Activated B cell treated with CpG ODN at 0.5 μM for 24 hours (primary cell): Measurements from ENCODE around the gene EPSTI1. TPM values are rescaled to one million over a fixed set of nuclear protein-coding genes. Genes with fewer than 3 reads are reported as not detected.

Experiments used
- ATAC-seq: fragments of 200-7000 bp; cut with Tn5 transposase; one replicate; pipeline ENCODE4 v1.10.0; 2021; ENCODE audit warnings: low read depth, mild to moderate bottlenecking, moderate library complexity
- CTCF ChIA-PET: fragments of 350-600 bp; sonication (Branson Sonifier 250); formaldehyde crosslinking; loops from one replicate; lab custom pipeline; 2021; ENCODE audit warnings: antibody characterized with exemption; lab: Charles Lee
- POLR2A ChIA-PET: fragments of 350-600 bp; sonication (Branson Sonifier 250); formaldehyde crosslinking; loops from one replicate; lab custom pipeline; 2021; ENCODE audit warnings: antibody characterized with exemption; lab: Charles Lee
- DNase-seq: peaks from one replicate; pipeline ENCODE4 v3.0.0; 2022
- H3K27ac Mint-ChIP-seq: one replicate; pipeline ENCODE4 v1.8.0; 2020; ENCODE audit warnings: mixed read lengths
- H3K27me3 Mint-ChIP-seq: one replicate; pipeline ENCODE4 v1.8.0; 2021; ENCODE audit warnings: mixed read lengths
- H3K36me3 Mint-ChIP-seq: one replicate; pipeline ENCODE4 v1.8.0; 2021; ENCODE audit warnings: low read depth, mixed read lengths
- H3K4me1 Mint-ChIP-seq: one replicate; pipeline ENCODE4 v1.8.0; 2021; ENCODE audit warnings: mixed read lengths
- H3K4me3 Mint-ChIP-seq: one replicate; pipeline ENCODE4 v1.8.0; 2020; ENCODE audit warnings: mild to moderate bottlenecking, mixed read lengths
- H3K9me3 Mint-ChIP-seq: one replicate; pipeline ENCODE4 v1.8.0; 2020; ENCODE audit warnings: mixed read lengths
- intact Hi-C: fragments of 100-400 bp; cut with micrococcal nuclease; formaldehyde crosslinking; loops from one replicate; pipeline ENCODE4 v1.15.1; 2024
- total RNA-seq: library from RNA; stranded (reverse); gene quantifications from 2 replicates; pipeline ENCODE4 v1.2.3, GENCODE V29; 2022
- TF ChIP-seq, protein P1 (sequence below): fragments of 200-600 bp; IDR thresholded peaks from one replicate; pipeline ENCODE4 v1.8.0; 2022; ENCODE audit warnings: antibody characterized with exemption, mild to moderate bottlenecking

EPSTI1 gene
- total RNA-seq, 1 donor from 2014 or later: 32.8 TPM

DNA sequence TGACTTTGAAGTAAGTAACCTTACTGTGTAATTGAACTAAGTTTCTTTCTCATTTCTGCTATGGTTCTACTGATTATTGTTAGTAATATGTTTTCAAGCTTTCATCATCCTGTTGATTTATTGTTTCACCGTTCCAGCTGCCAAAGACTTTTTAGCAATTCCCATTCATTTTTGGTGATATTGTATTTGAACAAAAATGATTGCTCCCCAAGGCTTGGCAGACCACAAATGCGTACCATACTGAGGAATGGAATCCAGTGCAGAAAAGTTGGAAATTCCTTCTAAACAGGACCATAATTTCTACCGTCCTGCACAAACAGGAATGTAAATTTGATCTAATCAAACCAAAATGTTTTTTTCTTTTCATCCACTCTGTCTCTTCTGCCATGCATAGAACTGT, 10.7 kb downstream of the EPSTI1 start:
- H3K9me3 Mint-ChIP-seq: peaks cover 4% of the 10 kb centered on the region
- DNase-seq: no peak
- intact Hi-C loops: no loop called here
- H3K27ac Mint-ChIP-seq: no peak overlapping the region
- ChIA-PET POLR2A (interaction anchor here (0.9 to 1.3 kb wide), 2 partner anchors 9 to 11 kb away, joined by 3 to 4 read pairs; partner anchors contain the start of gene EPSTI1), CTCF (no interaction called here)
- H3K27me3 Mint-ChIP-seq: no peaks in the 10 kb centered on the region
- peaks cover 51% of the 10 kb centered on the region for H3K4me1 Mint-ChIP-seq
- H3K36me3 Mint-ChIP-seq: peaks cover 29% of the 10 kb centered on the region
- H3K4me3 Mint-ChIP-seq: no peak overlapping the region
- no peak for ATAC-seq
- TF ChIP-seq, protein P1, sequence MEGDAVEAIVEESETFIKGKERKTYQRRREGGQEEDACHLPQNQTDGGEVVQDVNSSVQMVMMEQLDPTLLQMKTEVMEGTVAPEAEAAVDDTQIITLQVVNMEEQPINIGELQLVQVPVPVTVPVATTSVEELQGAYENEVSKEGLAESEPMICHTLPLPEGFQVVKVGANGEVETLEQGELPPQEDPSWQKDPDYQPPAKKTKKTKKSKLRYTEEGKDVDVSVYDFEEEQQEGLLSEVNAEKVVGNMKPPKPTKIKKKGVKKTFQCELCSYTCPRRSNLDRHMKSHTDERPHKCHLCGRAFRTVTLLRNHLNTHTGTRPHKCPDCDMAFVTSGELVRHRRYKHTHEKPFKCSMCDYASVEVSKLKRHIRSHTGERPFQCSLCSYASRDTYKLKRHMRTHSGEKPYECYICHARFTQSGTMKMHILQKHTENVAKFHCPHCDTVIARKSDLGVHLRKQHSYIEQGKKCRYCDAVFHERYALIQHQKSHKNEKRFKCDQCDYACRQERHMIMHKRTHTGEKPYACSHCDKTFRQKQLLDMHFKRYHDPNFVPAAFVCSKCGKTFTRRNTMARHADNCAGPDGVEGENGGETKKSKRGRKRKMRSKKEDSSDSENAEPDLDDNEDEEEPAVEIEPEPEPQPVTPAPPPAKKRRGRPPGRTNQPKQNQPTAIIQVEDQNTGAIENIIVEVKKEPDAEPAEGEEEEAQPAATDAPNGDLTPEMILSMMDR: no peak

DNA sequence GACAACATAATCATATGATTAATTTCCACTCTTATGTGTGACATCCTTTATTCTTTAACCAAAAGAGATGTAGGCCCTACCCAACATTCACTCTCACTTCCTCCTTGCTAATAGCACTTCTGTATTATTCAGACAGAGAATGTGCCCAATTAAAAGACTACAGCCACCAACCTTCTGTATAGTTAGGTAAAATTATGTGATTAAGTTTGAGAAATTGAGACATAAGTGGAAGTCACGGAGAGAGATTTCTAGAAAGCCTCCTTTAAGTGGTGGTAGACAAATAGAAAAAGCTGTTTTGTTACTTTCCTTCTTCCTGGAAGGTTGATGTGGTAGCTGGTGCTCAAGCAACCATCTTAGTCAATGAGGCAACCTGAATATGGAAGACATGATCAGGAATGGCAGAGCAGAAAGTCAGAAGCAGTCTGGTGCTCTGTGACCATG, 14.8 kb downstream of the EPSTI1 start:
- H3K9me3 Mint-ChIP-seq: peaks cover 4% of the 10 kb centered on the region
- peak; percentile 97 for ATAC-seq
- peaks cover 34% of the 10 kb centered on the region for H3K36me3 Mint-ChIP-seq
- H3K4me3 Mint-ChIP-seq: peak overlapping the region; percentile 7
- CTCF ChIA-PET: no interaction called here
- H3K27ac Mint-ChIP-seq: peak overlapping the region; percentile 42
- POLR2A ChIA-PET: interaction anchor here (0.5 to 2.1 kb wide), 4 partner anchors 15 to 1297 kb away, joined by 3 to 9 read pairs (median 4); partner anchors contain the start of genes DNAJC15 and EPSTI1
- H3K4me1 Mint-ChIP-seq: peaks cover 25% of the 10 kb centered on the region
- intact Hi-C loops: loop anchor here (1.0 to 10.0 kb wide), 6 partner anchors 15 to 1665 kb away; partner anchors contain the start of genes EPSTI1 and NAA16
- no peaks in the 10 kb centered on the region for H3K27me3 Mint-ChIP-seq
- TF ChIP-seq, protein P1: no peak
- no peak for DNase-seq

DNA sequence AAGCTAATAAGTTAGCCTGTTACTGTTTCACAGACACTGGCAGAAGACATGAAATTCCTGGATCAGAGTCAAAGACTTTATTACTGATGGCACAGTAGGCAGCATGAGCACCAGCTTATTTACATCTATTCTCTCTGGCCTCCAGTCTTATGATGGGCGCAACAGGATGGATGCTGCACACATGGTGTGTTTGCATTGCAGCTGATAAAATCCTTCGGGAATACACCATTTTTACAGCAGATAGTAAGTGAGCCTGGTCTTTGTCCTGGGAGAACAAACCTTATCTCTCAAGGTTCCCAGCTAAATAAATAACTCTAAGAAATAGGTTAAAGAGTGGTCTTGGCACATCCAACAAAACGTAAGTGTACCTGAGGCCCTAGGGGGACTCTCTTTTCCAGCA, 16.0 kb downstream of the EPSTI1 start:
- H3K27me3 Mint-ChIP-seq: no peaks in the 10 kb centered on the region
- ChIA-PET CTCF (interaction anchor here (1.5 kb wide), 1 partner anchor 109 kb away, joined by 4 read pairs; no protein-coding TSS in a partner anchor), POLR2A (interaction anchor here (2.1 kb wide), 1 partner anchor 16 kb away, joined by 9 read pairs; the partner anchor contains the start of gene EPSTI1)
- intact Hi-C loops: loop anchor here (2.0 to 10.0 kb wide), 3 partner anchors 599 to 1664 kb away; partner anchors contain the start of gene NAA16
- H3K4me1 Mint-ChIP-seq: peaks cover 34% of the 10 kb centered on the region
- H3K36me3 Mint-ChIP-seq: peaks cover 27% of the 10 kb centered on the region
- no peak overlapping the region for H3K4me3 Mint-ChIP-seq
- H3K9me3 Mint-ChIP-seq: peaks cover 4% of the 10 kb centered on the region
- ATAC-seq (no peak), DNase-seq (no peak)
- H3K27ac Mint-ChIP-seq: no peak overlapping the region
- TF ChIP-seq, protein P1: no peak

DNA sequence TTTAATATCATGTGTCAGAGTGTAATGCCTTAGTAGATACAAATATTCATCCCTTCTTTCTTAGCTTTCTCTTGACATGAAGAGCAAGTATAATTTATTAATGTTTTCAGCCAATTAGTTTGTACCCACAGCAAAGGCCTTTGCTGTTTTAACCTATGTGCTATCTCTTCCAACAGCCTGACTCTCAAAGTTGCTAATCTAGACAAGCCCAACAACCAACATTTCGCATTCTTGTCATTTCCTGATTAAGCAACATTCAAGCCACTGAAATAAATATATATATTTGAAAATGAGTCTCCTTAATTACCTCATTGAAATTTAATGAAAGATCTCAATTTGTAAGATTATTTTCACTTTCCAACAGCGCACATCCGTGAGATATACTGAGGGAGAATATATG, 18.5 kb downstream of the EPSTI1 start:
- TF ChIP-seq, protein P1: no peak
- H3K36me3 Mint-ChIP-seq: peaks cover 29% of the 10 kb centered on the region
- DNase-seq: no peak
- H3K27ac Mint-ChIP-seq: no peak overlapping the region
- CTCF ChIA-PET: interaction anchor here (1.8 to 3.0 kb wide), 3 partner anchors 17 to 831 kb away, joined by 4 to 49 read pairs (median 12); partner anchors contain the start of gene EPSTI1
- H3K9me3 Mint-ChIP-seq: no peaks in the 10 kb centered on the region
- POLR2A ChIA-PET: interaction anchor here (0.6 to 2.9 kb wide), 4 partner anchors 14 to 81 kb away, joined by 3 to 34 read pairs (median 4); partner anchors contain the start of gene EPSTI1
- H3K27me3 Mint-ChIP-seq: no peaks in the 10 kb centered on the region
- intact Hi-C loops: loop anchor here (10.0 kb wide), 1 partner anchor 1461 kb away; no protein-coding TSS in a partner anchor
- no peak overlapping the region for H3K4me3 Mint-ChIP-seq
- H3K4me1 Mint-ChIP-seq: peaks cover 50% of the 10 kb centered on the region
- no peak for ATAC-seq

DNA sequence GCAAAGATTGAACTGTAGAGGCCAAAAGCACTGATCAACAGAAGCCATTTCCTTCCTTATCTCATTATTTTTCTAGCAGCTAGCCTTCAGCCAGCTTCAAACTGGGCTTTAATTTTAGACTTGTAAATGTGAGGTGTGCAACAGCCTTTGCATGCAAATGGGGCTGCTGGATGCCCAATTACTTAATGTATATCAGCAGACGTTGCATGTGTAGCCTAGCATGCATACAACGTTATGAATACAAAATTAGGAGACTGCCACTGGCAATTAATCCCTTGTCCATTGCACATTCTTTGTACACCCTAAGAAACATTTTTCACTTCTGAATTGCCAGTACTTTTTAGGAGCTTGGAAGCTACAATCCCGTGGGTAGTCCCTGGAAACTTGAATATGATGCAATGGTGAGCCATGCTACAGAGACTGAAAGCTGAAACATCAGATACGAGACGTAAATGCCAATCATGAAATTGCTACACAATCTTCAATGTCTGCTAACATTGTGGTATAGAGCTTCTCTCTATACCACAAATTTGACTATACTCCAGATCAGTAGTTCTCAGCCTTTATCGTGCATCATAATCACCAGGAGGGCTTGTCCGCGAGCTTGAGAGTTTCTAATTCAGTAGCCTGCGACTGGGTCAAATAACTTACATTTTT, 20.2 kb downstream of the EPSTI1 start:
- TF ChIP-seq, protein P1: no peak
- ChIA-PET CTCF (interaction anchor here (0.7 to 3.0 kb wide), 22 partner anchors 9 to 906 kb away, joined by 3 to 49 read pairs (median 4); partner anchors contain the start of genes DNAJC15 and EPSTI1), POLR2A (interaction anchor here (0.6 to 2.9 kb wide), 8 partner anchors 10 to 114 kb away, joined by 3 to 34 read pairs (median 4); partner anchors contain the start of genes DNAJC15 and EPSTI1)
- no peak for DNase-seq
- Mint-ChIP-seq H3K4me3 (peak overlapping the region; percentile 11), H3K27ac (peak overlapping the region; percentile 38), H3K9me3 (no peaks in the 10 kb centered on the region), H3K4me1 (peaks cover 42% of the 10 kb centered on the region), H3K36me3 (peaks cover 36% of the 10 kb centered on the region), H3K27me3 (no peaks in the 10 kb centered on the region)
- intact Hi-C loops: loop anchor here (2.0 to 10.0 kb wide), 5 partner anchors 51 to 1463 kb away; partner anchors contain the start of gene DNAJC15
- peak; percentile 55 for ATAC-seq
